GM23338 (cell line): Measurements from ENCODE around the gene LRRC3B. TPM values are rescaled to one million over a fixed set of nuclear protein-coding genes. Genes with fewer than 3 reads are reported as not detected.

Source experiments
- ATAC-seq: fragments of 200-7000 bp; cut with Tn5 transposase; 3 replicates; pipeline ENCODE4 v1.9.1; 2020
- DNase-seq: peaks from one replicate; pipeline ENCODE4 v3.0.0-alpha.2; 2015; ENCODE audit warnings: low spot score
- H2AFZ ChIP-seq: fragments of 200-600 bp; sonication (generic); 2 replicates; pipeline ENCODE4 v1.8.0; 2016; ENCODE audit warnings: antibody characterized with exemption, mild to moderate bottlenecking, moderate library complexity
- H3F3A ChIP-seq: fragments of 200-600 bp; sonication (generic); replicated peaks from 2 replicates; pipeline ENCODE4 v1.8.0; 2017; ENCODE audit warnings: antibody characterized with exemption, mixed run types, low read depth
- H3K27ac ChIP-seq: fragments of 200-600 bp; sonication (generic); 2 replicates; pipeline ENCODE4 v1.6.1; 2016; ENCODE audit warnings: low read depth
- H3K27me3 ChIP-seq: fragments of 200-600 bp; sonication (generic); 2 replicates; pipeline ENCODE4 v1.8.0; 2016; ENCODE audit warnings: mild to moderate bottlenecking, mixed run types, moderate library complexity; ENCODE audit not compliant: insufficient read depth
- H3K36me3 ChIP-seq: fragments of 200-600 bp; sonication (generic); 2 replicates; pipeline ENCODE4 v1.8.0; 2016; ENCODE audit warnings: mild to moderate bottlenecking; ENCODE audit not compliant: insufficient read depth
- H3K4me1 ChIP-seq: fragments of 200-600 bp; sonication (generic); 2 replicates; pipeline ENCODE4 v1.8.0; 2016; ENCODE audit warnings: mild to moderate bottlenecking, moderate library complexity; ENCODE audit not compliant: insufficient read depth
- H3K4me2 ChIP-seq: fragments of 200-600 bp; sonication (generic); 2 replicates; pipeline ENCODE4 v1.7.1; 2017; ENCODE audit warnings: mixed run types
- H3K4me3 ChIP-seq: fragments of 200-600 bp; sonication (generic); 2 replicates; pipeline ENCODE4 v1.6.1; 2016; ENCODE audit warnings: mixed run types
- H3K79me2 ChIP-seq: fragments of 200-600 bp; sonication (generic); replicated peaks from 2 replicates; pipeline ENCODE4 v1.8.0; 2017; ENCODE audit warnings: mild to moderate bottlenecking; ENCODE audit not compliant: insufficient read depth
- H3K9me2 ChIP-seq: fragments of 200-600 bp; sonication (generic); 2 replicates; pipeline ENCODE4 v1.8.0; 2017; ENCODE audit not compliant: insufficient read depth
- H4K20me1 ChIP-seq: fragments of 200-600 bp; sonication (generic); replicated peaks from 2 replicates; pipeline ENCODE4 v1.8.0; 2017; ENCODE audit warnings: mild to moderate bottlenecking; ENCODE audit not compliant: insufficient read depth
- H3K27ac Mint-ChIP-seq: 2 replicates; pipeline ENCODE4 v1.8.0; 2020; ENCODE audit warnings: inconsistent platforms, mild to moderate bottlenecking, moderate library complexity, mixed read lengths
- H3K27me3 Mint-ChIP-seq: 3 replicates; pipeline ENCODE4 v1.8.0; 2022; ENCODE audit warnings: low read depth, mild to moderate bottlenecking, moderate library complexity, mixed read lengths, inconsistent platforms; ENCODE audit not compliant: insufficient read depth, poor library complexity
- H3K36me3 Mint-ChIP-seq: 3 replicates; pipeline ENCODE4 v1.8.0; 2021; ENCODE audit warnings: low read depth, mild to moderate bottlenecking, inconsistent platforms, moderate library complexity, mixed read lengths
- H3K4me1 Mint-ChIP-seq: 3 replicates; pipeline ENCODE4 v1.8.0; 2020; ENCODE audit warnings: mild to moderate bottlenecking, inconsistent platforms, mixed read lengths
- H3K4me3 Mint-ChIP-seq: 3 replicates; pipeline ENCODE4 v1.8.0; 2021; ENCODE audit warnings: moderate library complexity, mild to moderate bottlenecking, inconsistent platforms, mixed read lengths
- H3K9me3 Mint-ChIP-seq: 3 replicates; pipeline ENCODE4 v1.8.0; 2020; ENCODE audit warnings: moderate library complexity, mild to moderate bottlenecking, inconsistent platforms, mixed read lengths
- NANOG ChIP-seq: IDR thresholded peaks from 2 replicates; pipeline ENCODE4 v1.6.1; 2016; ENCODE audit warnings: antibody characterized with exemption, borderline replicate concordance
- ZNF114 ChIP-seq: fragments of 250-450 bp; sonication (Bioruptor Pico); IDR thresholded peaks from 2 replicates; pipeline ENCODE4 v1.5.0; 2020; ENCODE audit warnings: mild to moderate bottlenecking, moderate library complexity
- polyA plus RNA-seq: library from polyadenylated mRNA; unstranded; fragments of >200 nt; fragmentation: Nextera tagmentation; extraction: Ambion mirVana; gene quantifications from 2 replicates; pipeline ENCODE4 v1.2.1, GENCODE V29; 2016
- total RNA-seq: library from RNA; depleted of rRNA; stranded (reverse); fragments of >200 nt; shearing (Covaris generic); gene quantifications from 2 replicates; pipeline ENCODE4 v1.2.3, GENCODE V29; 2014
- TF ChIP-seq, protein P1 (sequence below): fragments of 250-450 bp; sonication (Bioruptor Pico); IDR thresholded peaks from 2 replicates; pipeline ENCODE4 v1.5.0; 2020; ENCODE audit warnings: mild to moderate bottlenecking, moderate library complexity

Gene LRRC3B
- total and polyA plus RNA-seq, 2 experiments from 2014 or later = 7.1 to 13.2 TPM

DNA sequence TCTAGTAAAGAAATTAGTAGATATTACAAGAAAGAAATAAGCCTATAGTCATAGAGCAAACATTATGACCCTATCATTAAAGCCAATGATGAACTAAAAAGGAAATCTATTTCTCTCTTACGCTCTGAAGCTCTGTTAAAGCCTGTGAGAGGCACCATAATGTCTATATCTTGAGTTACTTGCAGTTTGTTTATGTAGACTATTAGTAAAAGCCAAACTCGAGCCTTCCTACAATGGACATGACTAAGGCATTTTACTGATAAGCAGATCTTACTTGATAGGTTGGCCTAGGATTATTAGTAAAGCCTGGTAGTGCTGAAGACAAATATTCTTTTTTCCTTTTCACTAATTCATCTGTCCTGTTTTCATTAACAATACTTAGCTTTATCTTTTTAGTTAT, 32.7 kb downstream of the LRRC3B start (continued):
- TF ChIP-seq, protein P1, sequence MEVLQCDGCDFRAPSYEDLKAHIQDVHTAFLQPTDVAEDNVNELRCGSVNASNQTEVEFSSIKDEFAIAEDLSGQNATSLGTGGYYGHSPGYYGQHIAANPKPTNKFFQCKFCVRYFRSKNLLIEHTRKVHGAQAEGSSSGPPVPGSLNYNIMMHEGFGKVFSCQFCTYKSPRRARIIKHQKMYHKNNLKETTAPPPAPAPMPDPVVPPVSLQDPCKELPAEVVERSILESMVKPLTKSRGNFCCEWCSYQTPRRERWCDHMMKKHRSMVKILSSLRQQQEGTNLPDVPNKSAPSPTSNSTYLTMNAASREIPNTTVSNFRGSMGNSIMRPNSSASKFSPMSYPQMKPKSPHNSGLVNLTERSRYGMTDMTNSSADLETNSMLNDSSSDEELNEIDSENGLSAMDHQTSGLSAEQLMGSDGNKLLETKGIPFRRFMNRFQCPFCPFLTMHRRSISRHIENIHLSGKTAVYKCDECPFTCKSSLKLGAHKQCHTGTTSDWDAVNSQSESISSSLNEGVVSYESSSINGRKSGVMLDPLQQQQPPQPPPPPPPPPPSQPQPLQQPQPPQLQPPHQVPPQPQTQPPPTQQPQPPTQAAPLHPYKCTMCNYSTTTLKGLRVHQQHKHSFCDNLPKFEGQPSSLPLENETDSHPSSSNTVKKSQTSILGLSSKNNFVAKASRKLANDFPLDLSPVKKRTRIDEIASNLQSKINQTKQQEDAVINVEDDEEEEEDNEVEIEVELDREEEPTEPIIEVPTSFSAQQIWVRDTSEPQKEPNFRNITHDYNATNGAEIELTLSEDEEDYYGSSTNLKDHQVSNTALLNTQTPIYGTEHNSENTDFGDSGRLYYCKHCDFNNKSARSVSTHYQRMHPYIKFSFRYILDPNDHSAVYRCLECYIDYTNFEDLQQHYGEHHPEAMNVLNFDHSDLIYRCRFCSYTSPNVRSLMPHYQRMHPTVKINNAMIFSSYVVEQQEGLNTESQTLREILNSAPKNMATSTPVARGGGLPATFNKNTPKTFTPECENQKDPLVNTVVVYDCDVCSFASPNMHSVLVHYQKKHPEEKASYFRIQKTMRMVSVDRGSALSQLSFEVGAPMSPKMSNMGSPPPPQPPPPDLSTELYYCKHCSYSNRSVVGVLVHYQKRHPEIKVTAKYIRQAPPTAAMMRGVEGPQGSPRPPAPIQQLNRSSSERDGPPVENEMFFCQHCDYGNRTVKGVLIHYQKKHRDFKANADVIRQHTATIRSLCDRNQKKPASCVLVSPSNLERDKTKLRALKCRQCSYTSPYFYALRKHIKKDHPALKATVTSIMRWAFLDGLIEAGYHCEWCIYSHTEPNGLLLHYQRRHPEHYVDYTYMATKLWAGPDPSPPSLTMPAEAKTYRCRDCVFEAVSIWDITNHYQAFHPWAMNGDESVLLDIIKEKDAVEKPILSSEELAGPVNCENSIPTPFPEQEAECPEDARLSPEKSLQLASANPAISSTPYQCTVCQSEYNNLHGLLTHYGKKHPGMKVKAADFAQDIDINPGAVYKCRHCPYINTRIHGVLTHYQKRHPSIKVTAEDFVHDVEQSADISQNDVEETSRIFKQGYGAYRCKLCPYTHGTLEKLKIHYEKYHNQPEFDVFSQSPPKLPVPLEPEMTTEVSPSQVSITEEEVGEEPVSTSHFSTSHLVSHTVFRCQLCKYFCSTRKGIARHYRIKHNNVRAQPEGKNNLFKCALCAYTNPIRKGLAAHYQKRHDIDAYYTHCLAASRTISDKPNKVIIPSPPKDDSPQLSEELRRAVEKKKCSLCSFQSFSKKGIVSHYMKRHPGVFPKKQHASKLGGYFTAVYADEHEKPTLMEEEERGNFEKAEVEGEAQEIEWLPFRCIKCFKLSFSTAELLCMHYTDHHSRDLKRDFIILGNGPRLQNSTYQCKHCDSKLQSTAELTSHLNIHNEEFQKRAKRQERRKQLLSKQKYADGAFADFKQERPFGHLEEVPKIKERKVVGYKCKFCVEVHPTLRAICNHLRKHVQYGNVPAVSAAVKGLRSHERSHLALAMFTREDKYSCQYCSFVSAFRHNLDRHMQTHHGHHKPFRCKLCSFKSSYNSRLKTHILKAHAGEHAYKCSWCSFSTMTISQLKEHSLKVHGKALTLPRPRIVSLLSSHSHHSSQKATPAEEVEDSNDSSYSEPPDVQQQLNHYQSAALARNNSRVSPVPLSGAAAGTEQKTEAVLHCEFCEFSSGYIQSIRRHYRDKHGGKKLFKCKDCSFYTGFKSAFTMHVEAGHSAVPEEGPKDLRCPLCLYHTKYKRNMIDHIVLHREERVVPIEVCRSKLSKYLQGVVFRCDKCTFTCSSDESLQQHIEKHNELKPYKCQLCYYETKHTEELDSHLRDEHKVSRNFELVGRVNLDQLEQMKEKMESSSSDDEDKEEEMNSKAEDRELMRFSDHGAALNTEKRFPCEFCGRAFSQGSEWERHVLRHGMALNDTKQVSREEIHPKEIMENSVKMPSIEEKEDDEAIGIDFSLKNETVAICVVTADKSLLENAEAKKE (CRISPR knock-in tag) = no peak
- TF ChIP-seq ZNF114 (CRISPR knock-in tag) = no peak

DNA sequence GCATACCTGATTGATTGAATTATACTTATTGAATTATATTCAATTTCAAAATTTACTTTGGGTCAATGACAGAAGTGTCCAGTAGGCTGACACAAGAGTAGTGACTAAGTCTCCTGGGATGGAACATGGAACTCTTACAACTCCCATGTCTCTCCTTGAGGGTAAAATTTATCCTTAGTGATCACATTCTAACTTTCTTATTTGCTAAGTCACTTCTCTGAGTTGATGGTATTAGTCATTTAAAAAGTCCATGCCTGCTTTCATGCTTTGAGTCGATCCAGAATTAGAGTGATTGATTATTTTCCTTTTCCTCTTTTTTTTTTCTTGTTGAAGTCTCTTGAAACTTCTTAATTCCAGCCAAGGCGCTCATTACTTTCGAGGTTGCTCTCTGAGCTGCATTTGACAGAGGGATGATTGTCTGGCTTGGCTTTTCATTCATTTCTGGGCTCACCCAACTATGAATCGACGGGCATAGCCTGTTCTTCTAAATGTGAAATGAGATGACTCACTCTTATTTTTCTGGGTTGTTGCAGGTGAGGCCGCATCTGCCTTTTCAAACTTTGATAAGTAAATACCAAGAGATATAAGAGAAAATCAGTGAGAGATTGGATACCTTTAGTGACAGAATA, 34.9 kb downstream of the LRRC3B start:
- no peak overlapping the region for H3K27ac Mint-ChIP-seq
- H3K4me2 ChIP-seq = no peak overlapping the region

More for the DNA sequence above, 34.9 kb downstream of the LRRC3B start:
- no peak for DNase-seq
- no peak for ATAC-seq
- H3K4me3 ChIP-seq = no peak overlapping the region
- no peaks in the 10 kb centered on the region for H3F3A ChIP-seq
- H3K36me3 ChIP-seq = no peaks in the 10 kb centered on the region
- Mint-ChIP-seq H3K27me3 (no peaks in the 10 kb centered on the region), H3K36me3 (peaks cover 6% of the 10 kb centered on the region; the same call in 1 of the 3 replicates), H3K4me1 (peaks cover 27% of the 10 kb centered on the region), H3K4me3 (no peak overlapping the region), H3K9me3 (no peaks in the 10 kb centered on the region)
- no peak overlapping the region for H3K27ac ChIP-seq
- H4K20me1 ChIP-seq = no peaks in the 10 kb centered on the region
- H3K79me2 ChIP-seq = no peaks in the 10 kb centered on the region; the same call in 1 of the 2 replicates
- peaks cover 43% of the 10 kb centered on the region for H3K4me1 ChIP-seq
- TF ChIP-seq ZNF114 (CRISPR knock-in tag) (no peak), NANOG (no peak)
- TF ChIP-seq, protein P1 (CRISPR knock-in tag) = no peak
- H2AFZ ChIP-seq = no peak overlapping the region
- no peaks in the 10 kb centered on the region for H3K9me2 ChIP-seq
- H3K27me3 ChIP-seq = no peaks in the 10 kb centered on the region
